ENCODE results near the gene SRBD1. TPM values are rescaled to one million over a fixed set of nuclear protein-coding genes. Genes with fewer than 3 reads are reported as not detected.

SRBD1 gene
- total and polyA plus RNA-seq, 7 experiments from 2014 or later = 14.0 to 28.1 (median 19.6) TPM

DNA sequence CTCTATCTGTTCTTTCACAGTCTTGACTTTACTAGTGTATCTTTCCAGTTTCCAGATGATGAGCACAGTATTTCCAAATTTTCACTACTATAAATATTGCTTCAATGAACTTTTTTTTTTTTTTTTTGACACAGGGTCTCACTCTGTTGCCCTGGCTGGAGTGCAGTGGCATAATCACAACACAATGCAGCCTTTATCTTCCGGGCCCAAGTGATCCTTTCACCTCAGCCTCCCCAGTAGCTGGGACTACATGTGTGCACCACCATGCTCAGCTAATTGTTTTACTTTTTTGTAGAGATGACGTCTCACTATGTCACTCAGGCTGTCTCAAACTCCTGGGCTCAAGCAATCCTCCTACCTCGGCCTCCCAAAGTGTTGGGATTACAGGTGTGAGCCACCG, 142.8 kb downstream of the SRBD1 start:
- intact Hi-C loops (cut with micrococcal nuclease) = no loop called here
- no peaks in the 10 kb centered on the region for H3K9me3 ChIP-seq (ENCODE audit: control insufficient read depth in 2 of 3, low read length in 3 of 3)
- CTCF ChIA-PET = no interaction called here

GRCh38 chr2:45466053-45466452, 145.0 kb downstream of the SRBD1 start:
- Mint-ChIP-seq H3K9me3 (peaks cover 0 to 1% (median 0%) of the 10 kb centered on the region in 11 donors), H3K27ac (no peak overlapping the region), H3K36me3 (peaks cover 4 to 37% (median 15%) of the 10 kb centered on the region in 5 donors), H3K27me3 (no peaks in the 10 kb centered on the region), H3K4me3 (no peak overlapping the region), H3K4me1 (peaks cover 0 to 15% (median 3%) of the 10 kb centered on the region in 7 donors)
- no peaks in the 10 kb centered on the region for H3K36me3 ChIP-seq (ENCODE audit: control insufficient read depth in 2 of 3, insufficient read depth in 3 of 3, low read length in 3 of 3)
- no peaks in the 10 kb centered on the region for H3K4me1 ChIP-seq (ENCODE audit: control insufficient read depth in 2 of 2, insufficient read depth in 2 of 2, low read length in 2 of 2)
- H3K27ac ChIP-seq (ENCODE audit: low read depth, low read length) = no peak overlapping the region
- ChIA-PET CTCF (no interaction called here), POLR2A (no interaction called here)
- H3K27me3 ChIP-seq (ENCODE audit: control insufficient read depth in 2 of 2, insufficient read depth in 2 of 2, low read length in 2 of 2) = no peaks in the 10 kb centered on the region
- H3K4me3 ChIP-seq (ENCODE audit: low read length) = no peak overlapping the region
- no peaks in the 10 kb centered on the region for H3K9me3 ChIP-seq (ENCODE audit: control insufficient read depth in 2 of 3, low read length in 3 of 3)
- DNase-seq = no peak
- intact Hi-C loops (cut with micrococcal nuclease) = no loop called here
- no peak for ATAC-seq

More for the DNA sequence above, 142.8 kb downstream of the SRBD1 start:
- Histone ChIP-seq H3K36me3 (ENCODE audit: control insufficient read depth in 2 of 3, insufficient read depth in 3 of 3, low read length in 3 of 3) (no peaks in the 10 kb centered on the region), H3K27ac (ENCODE audit: low read depth, low read length) (no peak overlapping the region), H3K4me3 (ENCODE audit: low read length) (no peak overlapping the region), H3K4me1 (ENCODE audit: control insufficient read depth in 2 of 2, insufficient read depth in 2 of 2, low read length in 2 of 2) (no peaks in the 10 kb centered on the region), H3K27me3 (ENCODE audit: control insufficient read depth in 2 of 2, insufficient read depth in 2 of 2, low read length in 2 of 2) (no peaks in the 10 kb centered on the region)
- peaks cover 0 to 8% (median 0%) of the 10 kb centered on the region in 7 donors for H3K4me1 Mint-ChIP-seq
- POLR2A ChIA-PET = no interaction called here
- no peak overlapping the region for H3K4me3 Mint-ChIP-seq
- DNase-seq = no peak
- peaks cover 0 to 26% (median 3%) of the 10 kb centered on the region in 5 donors for H3K36me3 Mint-ChIP-seq
- H3K9me3 Mint-ChIP-seq = peaks cover 0 to 1% (median 0%) of the 10 kb centered on the region in 11 donors
- H3K27ac Mint-ChIP-seq = no peak overlapping the region
- ATAC-seq = no peak
- no peaks in the 10 kb centered on the region for H3K27me3 Mint-ChIP-seq

GRCh38 chr2:45460825-45461224, 150.2 kb downstream of the SRBD1 start:
- Mint-ChIP-seq H3K4me1 (peaks cover 0 to 13% (median 0%) of the 10 kb centered on the region in 7 donors), H3K27ac (no peak overlapping the region), H3K9me3 (no peaks in the 10 kb centered on the region), H3K4me3 (no peak overlapping the region), H3K36me3 (peaks cover 9 to 42% (median 29%) of the 10 kb centered on the region in 5 donors), H3K27me3 (no peaks in the 10 kb centered on the region)
- H3K27me3 ChIP-seq (ENCODE audit: control insufficient read depth in 2 of 2, insufficient read depth in 2 of 2, low read length in 2 of 2) = no peaks in the 10 kb centered on the region
- H3K27ac ChIP-seq (ENCODE audit: low read depth, low read length) = no peak overlapping the region
- H3K4me3 ChIP-seq (ENCODE audit: low read length) = no peak overlapping the region
- POLR2A ChIA-PET = no interaction called here
- DNase-seq = no peak
- CTCF ChIA-PET = no interaction called here
- intact Hi-C loops (cut with micrococcal nuclease) = no loop called here
- no peaks in the 10 kb centered on the region for H3K36me3 ChIP-seq (ENCODE audit: control insufficient read depth in 2 of 3, insufficient read depth in 3 of 3, low read length in 3 of 3)
- no peaks in the 10 kb centered on the region for H3K4me1 ChIP-seq (ENCODE audit: control insufficient read depth in 2 of 2, insufficient read depth in 2 of 2, low read length in 2 of 2)
- no peaks in the 10 kb centered on the region for H3K9me3 ChIP-seq (ENCODE audit: control insufficient read depth in 2 of 3, low read length in 3 of 3)
- ATAC-seq = no peak

- POLR2A ChIA-PET = no interaction called here
- Histone ChIP-seq H3K4me1 (ENCODE audit: control insufficient read depth in 2 of 2, insufficient read depth in 2 of 2, low read length in 2 of 2) (no peaks in the 10 kb centered on the region), H3K36me3 (ENCODE audit: control insufficient read depth in 2 of 3, insufficient read depth in 3 of 3, low read length in 3 of 3) (no peaks in the 10 kb centered on the region), H3K9me3 (ENCODE audit: control insufficient read depth in 2 of 3, low read length in 3 of 3) (no peaks in the 10 kb centered on the region), H3K4me3 (ENCODE audit: low read length) (no peak overlapping the region), H3K27me3 (ENCODE audit: control insufficient read depth in 2 of 2, insufficient read depth in 2 of 2, low read length in 2 of 2) (no peaks in the 10 kb centered on the region), H3K27ac (ENCODE audit: low read depth, low read length) (no peak overlapping the region)
- H3K4me3 Mint-ChIP-seq = no peak overlapping the region
- ATAC-seq (no peak), DNase-seq (no peak)
- peaks cover 9 to 42% (median 25%) of the 10 kb centered on the region in 5 donors for H3K36me3 Mint-ChIP-seq
- peaks cover 0 to 13% (median 0%) of the 10 kb centered on the region in 7 donors for H3K4me1 Mint-ChIP-seq
- peak overlapping the region in 2 of 9 donors; percentile 7 to 17 for H3K27ac Mint-ChIP-seq
- H3K9me3 Mint-ChIP-seq = no peaks in the 10 kb centered on the region
- intact Hi-C loops (cut with micrococcal nuclease) = no loop called here
- no peaks in the 10 kb centered on the region for H3K27me3 Mint-ChIP-seq
- CTCF ChIA-PET = no interaction called here
Observed at GRCh38 chr2:45459860-45460259, 151.2 kb downstream of the SRBD1 start.

GRCh38 chr2:45458909-45459563, 152.0 kb downstream of the SRBD1 start:
- H3K27ac ChIP-seq (ENCODE audit: low read depth, low read length) = no peak overlapping the region
- Mint-ChIP-seq H3K36me3 (peaks cover 9 to 39% (median 26%) of the 10 kb centered on the region in 5 donors), H3K27ac (peak overlapping the region in 1 of 9 donors; percentile 16), H3K9me3 (no peaks in the 10 kb centered on the region), H3K27me3 (no peaks in the 10 kb centered on the region), H3K4me3 (no peak overlapping the region), H3K4me1 (peaks cover 0 to 13% (median 0%) of the 10 kb centered on the region in 7 donors)
- ATAC-seq (no peak), DNase-seq (no peak)
- no peaks in the 10 kb centered on the region for H3K9me3 ChIP-seq (ENCODE audit: control insufficient read depth in 2 of 3, low read length in 3 of 3)
- no peak overlapping the region for H3K4me3 ChIP-seq (ENCODE audit: low read length)
- intact Hi-C loops (cut with micrococcal nuclease) = no loop called here
- H3K27me3 ChIP-seq (ENCODE audit: control insufficient read depth in 2 of 2, insufficient read depth in 2 of 2, low read length in 2 of 2) = no peaks in the 10 kb centered on the region
- POLR2A ChIA-PET = no interaction called here
- H3K4me1 ChIP-seq (ENCODE audit: control insufficient read depth in 2 of 2, insufficient read depth in 2 of 2, low read length in 2 of 2) = no peaks in the 10 kb centered on the region
- no peaks in the 10 kb centered on the region for H3K36me3 ChIP-seq (ENCODE audit: control insufficient read depth in 2 of 3, insufficient read depth in 3 of 3, low read length in 3 of 3)
- CTCF ChIA-PET = no interaction called here

- Mint-ChIP-seq H3K9me3 (no peaks in the 10 kb centered on the region), H3K4me1 (peaks cover 0 to 13% (median 0%) of the 10 kb centered on the region in 7 donors), H3K36me3 (peaks cover 9 to 30% (median 28%) of the 10 kb centered on the region in 5 donors), H3K27ac (no peak overlapping the region), H3K27me3 (no peaks in the 10 kb centered on the region), H3K4me3 (no peak overlapping the region)
- H3K9me3 ChIP-seq (ENCODE audit: control insufficient read depth in 2 of 3, low read length in 3 of 3) = no peaks in the 10 kb centered on the region
- ATAC-seq (no peak), DNase-seq (no peak)
- no peaks in the 10 kb centered on the region for H3K36me3 ChIP-seq (ENCODE audit: control insufficient read depth in 2 of 3, insufficient read depth in 3 of 3, low read length in 3 of 3)
- no peak overlapping the region for H3K4me3 ChIP-seq (ENCODE audit: low read length)
- CTCF ChIA-PET = no interaction called here
- no peaks in the 10 kb centered on the region for H3K27me3 ChIP-seq (ENCODE audit: control insufficient read depth in 2 of 2, insufficient read depth in 2 of 2, low read length in 2 of 2)
- H3K4me1 ChIP-seq (ENCODE audit: control insufficient read depth in 2 of 2, insufficient read depth in 2 of 2, low read length in 2 of 2) = no peaks in the 10 kb centered on the region
- POLR2A ChIA-PET = no interaction called here
- no peak overlapping the region for H3K27ac ChIP-seq (ENCODE audit: low read depth, low read length)
- intact Hi-C loops (cut with micrococcal nuclease) = no loop called here
Observed at GRCh38 chr2:45457211-45457945, 153.7 kb downstream of the SRBD1 start.

Data from naive thymus-derived CD4-positive, alpha-beta T cell (primary cell).